Thyroid gland (tissue), 4 donors: ENCODE data around the gene KIF12. TPM values are rescaled to one million over a fixed set of nuclear protein-coding genes. Genes with fewer than 3 reads are reported as not detected.
"Not testable (repeated sequence)": the region's sequence is repeated elsewhere in the genome, so short reads cannot be mapped to it uniquely, and the experiment has no call there.

Experiments used
- DNase-seq, 2 donors: peaks; one replicate each; pipeline ENCODE4 v3.0.0-alpha.2; 2019
- H3K27ac ChIP-seq, 3 donors: fragments of 200-600 bp; sonication (generic); 1 replicate in 2 of 3; 2 replicates in 1 of 3; pipeline ENCODE4 v1.5.1; 2016 to 2019; ENCODE audit warnings: mild to moderate bottlenecking in 1 of 3, moderate library complexity in 1 of 3
- H3K27me3 ChIP-seq: fragments of 200-600 bp; sonication (generic); one replicate; pipeline ENCODE4 v1.5.1; 2019
- H3K36me3 ChIP-seq, 2 donors: fragments of 200-600 bp; sonication (generic); one replicate each; pipeline ENCODE4 v1.5.1; 2016 to 2019
- H3K4me1 ChIP-seq, 2 donors: fragments of 200-600 bp; sonication (generic); one replicate each; pipeline ENCODE4 v1.5.1; 2017 to 2019
- H3K4me3 ChIP-seq, 3 donors: fragments of 200-600 bp; sonication (generic); replicated peaks in 1 of 3; 1 replicate in 2 of 3; 2 replicates in 1 of 3; pipeline ENCODE4 v1.5.1; 2016; ENCODE audit warnings: mild to moderate bottlenecking in 1 of 3
- H3K9me3 ChIP-seq: fragments of 200-600 bp; sonication (generic); one replicate; pipeline ENCODE4 v1.5.1; 2017
- POLR2A ChIP-seq, 2 donors: fragments of 450-650 bp; IDR thresholded peaks; one replicate each; pipeline ENCODE4 v1.6.1; 2017; ENCODE audit warnings: antibody characterized with exemption in 2 of 2, mild to moderate bottlenecking in 2 of 2, moderate library complexity in 1 of 2
- WGBS, 2 donors: methylation state at CpG; one replicate each; pipeline ENCODE4 v1.1.5; 2017; 5-methylcytosine and 5-hydroxymethylcytosine counted together
- intact Hi-C: fragments of 100-400 bp; cut with DNase I; formaldehyde crosslinking; loops from one replicate; pipeline ENCODE4 v1.15.1; 2023
- total RNA-seq, 4 donors: library from RNA; depleted of rRNA; stranded (reverse); fragments of >200 nt; gene quantifications; one replicate each; pipeline ENCODE4 v1.2.3, GENCODE V29; 2016
- TF ChIP-seq, protein P1 (sequence below), 6 experiments: fragments of 200-600 bp in 3 of 6; fragments of 450-650 bp in 3 of 6; sonication (generic) in 3 of 6; IDR thresholded peaks; one replicate each; pipeline ENCODE4 v1.5.1; 2016 to 2019; ENCODE audit warnings: antibody characterized with exemption in 6 of 6, mild to moderate bottlenecking in 2 of 6, inconsistent platforms in 1 of 6, moderate library complexity in 1 of 6

The KIF12 gene
- total RNA-seq, 4 donors from 2014 or later: 13.4 to 56.0 (median 31.7) TPM

DNA sequence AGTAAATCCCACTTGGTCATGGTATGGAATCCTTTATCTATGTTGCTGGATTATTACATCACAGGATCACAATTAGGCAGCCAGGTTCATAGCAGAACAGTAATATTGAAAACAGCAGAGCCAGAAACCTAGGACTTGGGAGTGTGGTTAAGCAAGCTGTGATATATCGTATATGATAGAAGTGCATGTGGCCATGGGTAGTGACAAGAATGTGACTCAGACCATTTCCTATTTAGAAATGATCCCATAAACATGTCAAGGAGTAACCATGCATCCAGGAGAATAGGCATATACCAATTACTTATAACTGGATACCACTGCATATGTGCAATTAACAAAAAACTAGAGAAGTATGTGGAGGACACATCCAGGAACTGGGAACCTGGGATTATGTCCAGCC is 52.2 kb downstream of the KIF12 start:
- 96% methylated on average over 1 of the region's 1 CpG for WGBS, 2 donors
- Histone ChIP-seq H3K4me1 (no peaks in the 10 kb centered on the region), H3K9me3 (no peaks in the 10 kb centered on the region), H3K27ac (no peak overlapping the region), H3K4me3 (no peak overlapping the region), H3K27me3 (no peaks in the 10 kb centered on the region), H3K36me3 (peaks cover 15 to 23% of the 10 kb centered on the region in 2 donors)
- intact Hi-C loops: no loop called here
- DNase-seq: no peak
- no peak for TF ChIP-seq POLR2A (IDR thresholded peaks at IDR 0.05)
- TF ChIP-seq, protein P1, sequence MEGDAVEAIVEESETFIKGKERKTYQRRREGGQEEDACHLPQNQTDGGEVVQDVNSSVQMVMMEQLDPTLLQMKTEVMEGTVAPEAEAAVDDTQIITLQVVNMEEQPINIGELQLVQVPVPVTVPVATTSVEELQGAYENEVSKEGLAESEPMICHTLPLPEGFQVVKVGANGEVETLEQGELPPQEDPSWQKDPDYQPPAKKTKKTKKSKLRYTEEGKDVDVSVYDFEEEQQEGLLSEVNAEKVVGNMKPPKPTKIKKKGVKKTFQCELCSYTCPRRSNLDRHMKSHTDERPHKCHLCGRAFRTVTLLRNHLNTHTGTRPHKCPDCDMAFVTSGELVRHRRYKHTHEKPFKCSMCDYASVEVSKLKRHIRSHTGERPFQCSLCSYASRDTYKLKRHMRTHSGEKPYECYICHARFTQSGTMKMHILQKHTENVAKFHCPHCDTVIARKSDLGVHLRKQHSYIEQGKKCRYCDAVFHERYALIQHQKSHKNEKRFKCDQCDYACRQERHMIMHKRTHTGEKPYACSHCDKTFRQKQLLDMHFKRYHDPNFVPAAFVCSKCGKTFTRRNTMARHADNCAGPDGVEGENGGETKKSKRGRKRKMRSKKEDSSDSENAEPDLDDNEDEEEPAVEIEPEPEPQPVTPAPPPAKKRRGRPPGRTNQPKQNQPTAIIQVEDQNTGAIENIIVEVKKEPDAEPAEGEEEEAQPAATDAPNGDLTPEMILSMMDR (IDR thresholded peaks at IDR 0.05): no peak

DNA sequence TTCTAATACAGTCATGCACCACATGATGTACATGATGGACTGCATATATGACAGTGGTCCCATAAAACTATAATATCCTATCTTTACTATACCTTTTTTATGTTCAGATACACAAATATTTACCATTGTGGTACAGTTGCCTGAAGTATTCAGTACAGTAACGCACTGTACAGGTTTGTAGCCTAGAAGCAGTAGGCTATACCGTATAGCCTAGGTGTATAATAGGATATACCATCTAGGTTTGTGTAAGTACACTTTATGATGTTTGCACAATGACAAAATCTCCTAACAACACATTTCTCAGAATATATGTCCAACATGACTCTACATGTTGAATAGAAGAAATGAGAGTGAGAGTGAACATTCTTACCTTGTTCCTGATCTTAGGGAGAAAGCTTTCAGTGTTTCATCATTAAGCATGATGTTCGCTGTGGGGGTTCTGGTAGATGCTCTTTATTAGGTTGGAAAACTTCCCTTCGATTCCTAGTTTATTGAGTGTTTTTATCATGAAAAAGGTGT is 52.8 kb downstream of the KIF12 start:
- no peaks in the 10 kb centered on the region for H3K4me1 ChIP-seq
- no peak for DNase-seq
- WGBS, 2 donors: 95 to 96% methylated on average over 4 of the region's 4 CpGs
- no peak overlapping the region for H3K4me3 ChIP-seq
- H3K36me3 ChIP-seq: peaks cover 15 to 23% of the 10 kb centered on the region in 2 donors
- no peaks in the 10 kb centered on the region for H3K9me3 ChIP-seq
- no peaks in the 10 kb centered on the region for H3K27me3 ChIP-seq
- TF ChIP-seq, protein P1 (IDR thresholded peaks at IDR 0.05): no peak
- no peak for TF ChIP-seq POLR2A (IDR thresholded peaks at IDR 0.05)
- no peak overlapping the region for H3K27ac ChIP-seq
- intact Hi-C loops: no loop called here

DNA sequence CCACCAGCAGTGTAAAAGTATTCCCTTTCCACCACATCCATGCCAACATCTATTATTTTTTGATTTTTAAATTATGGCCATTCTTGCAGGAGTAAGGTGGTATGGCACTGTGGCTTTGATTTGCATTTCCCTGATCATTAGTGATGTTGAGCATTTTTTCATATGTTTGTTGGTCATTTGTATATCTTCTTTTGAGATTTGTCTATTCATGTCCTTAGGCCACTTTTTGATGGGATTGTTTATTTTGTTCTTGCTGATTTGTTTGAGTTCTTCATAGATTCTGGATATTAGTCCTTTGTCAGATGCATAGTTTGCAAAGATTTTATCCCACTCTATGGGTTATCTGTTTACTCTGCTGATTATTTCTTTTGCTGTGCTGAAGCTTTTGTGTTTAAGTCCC is 55.4 kb downstream of the KIF12 start:
- DNase-seq, intact Hi-C loops: not testable (repeated sequence)

More for the DNA sequence above, 55.4 kb downstream of the KIF12 start:
- H3K4me3 ChIP-seq, H3K4me1 ChIP-seq, H3K27me3 ChIP-seq, H3K27ac ChIP-seq, H3K36me3 ChIP-seq, H3K9me3 ChIP-seq: not testable (repeated sequence)

Other genes with a start within 250 kb of the KIF12 start
- gene ZNF618, start 223.0 kb downstream of the KIF12 start, total RNA-seq: 10 to 100 TPM in 3 of 4 donors, 1 to 10 TPM in 1; 9.9 to 17.5 (median 15.5) TPM
- gene AMBP, start 21.0 kb downstream of the KIF12 start, total RNA-seq: 1 to 10 TPM in 2 of 4 donors, under 1 TPM in 1, not detected in 1; 0.83 to 4.2 (median 2.1) TPM
- 10 to 100 TPM in 2 of 4 donors, 1 to 10 TPM in 2; 6.7 to 32.5 (median 10.6) TPM for gene COL27A1, start 56.2 kb upstream of the KIF12 start, total RNA-seq
- not detected for gene ORM1, start 223.8 kb upstream of the KIF12 start, total RNA-seq
- not detected for gene ORM2, start 230.6 kb upstream of the KIF12 start, total RNA-seq